SIG-M5 treated with dmso at 0.1 percent for 504 hours (cell line): ENCODE data around the gene DBX2.
"Not testable (repeated sequence)": the region's sequence is repeated elsewhere in the genome, so short reads cannot be mapped to it uniquely, and the experiment has no call there.

Source experiments
- DNase-seq: peaks from one replicate; lab custom pipeline; 2025; ENCODE audit not compliant: unreplicated experiment; lab: John Stamatoyannopoulos, UW

Gene DBX2

DNA sequence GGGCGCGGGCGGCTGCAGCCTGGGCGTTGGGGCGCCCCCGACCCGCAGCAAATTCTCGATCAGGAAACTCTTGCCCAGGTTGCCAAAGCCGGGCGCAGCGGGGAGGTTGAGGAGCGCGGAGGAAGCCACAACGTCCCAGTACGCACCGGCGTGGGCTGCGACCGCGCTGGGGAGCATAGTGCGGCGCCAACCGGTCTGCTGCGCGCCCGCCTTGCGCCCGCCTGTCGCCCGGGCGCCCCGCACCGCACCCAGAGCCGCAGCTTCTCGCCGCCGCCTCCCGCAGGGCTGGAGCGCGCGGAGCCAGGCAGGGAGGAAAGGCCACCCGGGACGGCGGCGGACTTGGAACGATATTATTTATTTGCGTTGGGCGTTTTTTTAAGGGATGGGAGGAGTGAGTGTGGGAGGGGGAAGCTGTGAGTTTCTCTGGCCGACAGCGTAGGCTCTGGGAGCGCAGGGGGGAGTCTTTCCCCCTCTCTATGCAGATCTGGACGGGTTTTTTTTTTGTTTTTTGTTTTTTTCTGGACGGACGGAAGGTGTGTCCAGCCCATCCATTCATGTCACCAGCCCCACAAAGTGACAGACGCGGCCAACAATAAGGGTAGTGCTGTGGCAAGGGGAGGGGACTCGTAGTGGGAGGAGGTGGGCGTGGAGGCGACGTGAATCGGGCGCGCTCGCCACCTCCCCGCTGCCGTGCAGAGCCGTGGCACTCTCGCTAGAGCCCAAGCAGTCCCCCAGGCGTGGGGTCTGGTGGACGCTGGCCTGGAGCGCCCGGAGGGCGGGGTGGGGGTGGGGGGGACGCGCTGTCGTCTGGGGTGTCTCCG is at the start of gene DBX2:
TSS of gene DBX2 (minus strand) at position 349 of the 821 bp plus-strand sequence. CDS start at position 177, 172 bp downstream.
- DNase-seq: no peak

DNA sequence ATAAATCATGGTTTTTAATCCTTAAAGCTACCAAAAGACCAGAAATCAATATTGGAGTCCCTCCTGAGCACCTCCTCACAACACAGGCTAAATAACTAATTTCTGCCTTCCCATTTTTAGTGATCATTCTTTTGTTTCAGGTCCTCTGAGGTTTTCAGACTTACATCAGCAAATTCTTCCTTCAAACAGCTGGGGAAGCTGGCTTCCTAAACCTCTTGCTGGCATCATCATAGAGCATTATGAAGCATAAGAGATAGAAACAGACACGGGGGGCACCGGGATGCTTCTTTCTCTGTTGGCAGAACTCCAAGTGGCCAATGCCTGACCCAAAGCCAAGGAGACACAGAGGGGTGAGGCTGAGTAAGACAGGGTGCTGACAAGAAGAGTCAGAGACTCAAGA is 47.9 kb upstream of the DBX2 start:
- no peak for DNase-seq

DNA sequence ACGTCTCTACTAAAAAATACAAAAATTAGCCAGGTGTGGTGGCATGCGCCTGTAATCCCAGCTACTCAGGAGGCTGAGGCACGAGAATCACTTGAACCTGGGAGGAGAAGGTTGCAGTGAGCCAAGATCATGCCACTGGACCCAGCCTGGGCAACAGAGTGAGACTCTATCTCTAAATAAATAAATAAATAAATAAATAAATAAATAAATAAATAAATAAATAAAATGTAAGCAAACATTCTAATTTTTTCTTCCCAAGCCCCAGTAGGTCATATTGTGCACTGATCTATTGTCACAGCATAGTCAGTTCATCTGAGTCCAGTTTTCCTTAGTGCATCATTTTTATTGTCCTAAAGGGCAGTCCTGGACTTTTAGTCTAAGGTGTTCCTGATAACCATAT is 44.5 kb upstream of the DBX2 start:
- not testable (repeated sequence) for DNase-seq

DNA sequence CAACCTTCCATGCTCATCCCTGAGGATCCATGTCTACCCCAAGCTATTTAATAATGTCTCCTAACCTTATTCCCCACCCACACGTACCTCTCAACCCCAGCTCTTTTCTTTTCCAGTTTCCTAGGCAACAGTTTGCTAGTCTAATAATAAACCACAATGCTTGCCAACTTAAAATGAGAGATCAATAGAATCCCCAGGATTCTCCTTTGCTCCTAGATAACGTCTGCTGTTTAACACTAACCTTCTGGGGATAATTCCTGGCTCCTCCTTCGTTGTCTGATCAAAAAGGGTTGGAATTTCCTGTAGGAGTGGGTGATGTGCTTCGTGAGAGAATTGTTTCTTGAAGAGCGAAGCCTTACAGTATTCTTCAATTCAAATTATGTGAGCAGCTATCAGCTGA is 42.2 kb upstream of the DBX2 start:
- DNase-seq: no peak

DNA sequence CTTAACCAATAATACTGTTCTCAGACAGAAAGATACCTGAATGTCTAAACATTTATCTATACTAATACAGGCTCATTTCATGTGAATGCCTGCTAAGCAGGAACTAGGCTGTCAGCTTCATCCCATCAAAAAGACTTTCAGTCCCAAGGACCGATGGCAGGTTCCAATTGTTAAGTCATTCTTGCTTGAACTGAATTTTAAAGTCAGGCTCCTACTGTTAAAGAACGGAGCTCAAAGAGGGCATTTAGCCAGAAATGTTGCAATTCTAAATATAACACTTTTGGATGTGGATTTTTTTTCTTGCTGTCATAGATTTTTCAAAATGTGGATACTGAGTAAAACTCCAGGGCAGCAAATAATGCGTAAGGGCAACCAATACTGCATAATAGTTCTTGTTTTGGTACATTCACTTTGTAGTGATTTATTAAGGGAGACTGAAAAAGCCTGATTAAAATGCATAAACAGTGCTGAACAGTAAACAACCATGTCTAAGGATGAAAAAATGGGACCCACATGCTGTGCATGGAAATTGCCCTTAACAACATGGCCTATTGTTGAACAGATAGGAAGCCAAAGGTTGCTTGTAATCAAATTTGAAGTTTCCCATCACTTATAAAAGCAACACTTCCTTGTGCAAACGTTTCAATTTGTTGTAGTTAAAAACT is 38.6 kb upstream of the DBX2 start:
- DNase-seq: no peak

DNA sequence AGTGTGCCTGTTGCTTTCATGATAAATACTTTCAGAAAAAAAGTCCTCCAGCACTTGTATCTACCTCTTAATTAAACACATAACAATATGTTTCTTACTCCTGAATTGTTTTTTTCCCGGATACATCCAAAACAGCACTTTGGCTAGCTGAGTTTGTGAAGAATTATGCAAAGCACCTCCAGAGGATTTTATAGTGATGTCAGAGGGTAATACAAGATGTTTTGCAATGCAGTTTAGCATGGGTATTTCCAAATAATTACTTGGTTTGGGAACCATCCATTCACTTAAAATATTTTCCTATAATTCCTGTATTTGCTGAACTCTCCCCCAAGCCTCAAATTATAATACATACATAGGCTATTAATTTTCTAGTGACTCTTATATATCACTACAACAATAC is 37.7 kb upstream of the DBX2 start:
- DNase-seq: no peak

DNA sequence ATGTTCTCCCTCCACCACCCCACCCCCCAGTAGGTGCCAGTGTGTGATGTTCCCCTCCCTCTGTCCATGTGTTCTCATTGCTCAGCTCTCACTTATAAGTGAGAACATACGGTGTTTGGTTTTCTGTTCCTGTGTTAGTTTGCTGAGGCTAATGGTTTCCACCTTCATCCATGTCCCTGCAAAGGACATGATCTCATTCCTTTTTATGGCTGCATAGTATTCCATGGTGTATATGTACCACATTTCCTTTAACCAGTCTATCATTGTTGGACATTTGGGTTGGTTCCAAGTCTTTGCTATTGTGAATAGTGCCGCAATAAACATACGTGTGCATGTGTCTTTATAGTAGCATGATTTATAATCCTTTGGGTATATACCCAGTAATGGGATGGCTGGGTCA is 33.3 kb upstream of the DBX2 start:
- not testable (repeated sequence) for DNase-seq

DNA sequence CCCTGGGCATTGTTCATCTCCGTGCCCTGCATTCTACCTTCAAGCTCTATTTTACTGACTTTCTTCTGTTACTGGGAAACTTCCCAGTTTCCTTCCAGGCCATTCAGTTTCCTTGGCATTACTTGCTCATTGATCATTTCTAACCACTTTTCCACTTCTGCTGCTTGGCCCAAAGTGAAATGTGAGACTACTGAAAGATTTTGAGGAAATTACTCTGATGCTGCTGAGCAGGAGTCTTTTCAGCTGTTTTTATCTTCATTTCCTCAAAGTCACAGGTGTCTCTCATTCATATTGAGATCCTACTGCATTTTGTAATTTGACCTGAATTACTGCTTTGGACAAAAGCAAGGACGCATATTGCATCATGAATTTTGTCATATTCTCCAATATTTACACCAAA is 26.4 kb upstream of the DBX2 start:
- DNase-seq: no peak

DNA sequence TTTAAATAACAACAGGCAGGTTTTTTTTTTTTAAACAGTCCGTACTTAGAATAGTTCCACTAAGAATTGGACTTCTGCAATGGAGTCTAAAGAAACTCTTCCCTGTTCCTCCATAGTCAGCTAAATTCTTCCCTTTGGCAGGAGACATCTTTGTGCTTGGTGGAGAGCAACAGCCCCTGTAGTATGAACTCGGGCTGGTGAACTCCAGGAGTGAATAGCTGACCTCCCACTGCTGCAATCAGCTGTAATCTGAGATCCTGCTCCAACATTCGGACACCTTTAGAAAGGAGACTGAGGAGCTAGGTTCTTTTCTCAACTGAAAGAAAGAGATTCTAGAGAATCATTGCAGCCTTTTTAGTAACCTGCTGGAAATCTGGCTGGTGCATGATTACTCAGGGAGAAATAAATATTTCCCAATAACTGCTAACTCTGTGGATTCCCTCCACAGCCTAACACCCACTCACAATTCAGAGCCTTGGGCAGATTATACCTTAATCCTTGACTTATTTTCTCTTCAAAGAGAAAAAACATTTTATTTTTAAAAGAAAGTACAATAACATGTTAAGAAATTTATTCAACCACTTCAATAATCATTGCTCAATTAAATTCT is 25.6 kb upstream of the DBX2 start:
- DNase-seq: no peak

DNA sequence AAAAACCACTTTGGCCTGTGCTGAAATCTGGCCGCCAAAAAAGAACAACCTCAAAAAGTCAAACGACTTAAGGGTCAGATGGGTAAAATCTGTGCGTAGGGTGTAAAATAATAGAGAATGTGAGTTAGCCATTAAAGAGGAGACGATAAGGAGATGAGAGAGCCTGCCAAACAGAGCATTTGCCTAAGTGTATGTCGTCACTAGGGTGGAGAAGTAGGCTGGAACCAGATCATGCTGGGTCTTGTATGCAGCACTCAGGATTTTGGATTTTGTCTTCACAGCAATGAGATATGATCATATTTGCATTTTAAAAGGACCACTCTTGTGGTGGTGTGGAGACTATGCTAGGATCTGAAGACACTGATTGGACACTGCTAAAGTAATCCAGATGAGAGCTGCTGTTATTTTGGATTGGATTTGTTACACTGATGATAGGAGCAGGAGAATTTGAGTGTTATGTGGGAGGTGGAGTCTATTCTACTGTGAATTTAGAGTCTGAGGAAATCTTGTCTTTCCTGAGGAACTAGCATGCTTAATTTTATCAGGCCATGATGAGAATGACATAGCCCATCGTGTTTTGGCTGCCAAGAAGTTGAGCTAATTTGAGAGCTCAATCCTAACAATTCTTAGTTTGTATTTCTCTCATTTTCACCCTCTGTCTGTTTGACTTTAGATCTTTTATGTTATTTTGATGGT is 24.8 kb upstream of the DBX2 start:
- DNase-seq: no peak

DNA sequence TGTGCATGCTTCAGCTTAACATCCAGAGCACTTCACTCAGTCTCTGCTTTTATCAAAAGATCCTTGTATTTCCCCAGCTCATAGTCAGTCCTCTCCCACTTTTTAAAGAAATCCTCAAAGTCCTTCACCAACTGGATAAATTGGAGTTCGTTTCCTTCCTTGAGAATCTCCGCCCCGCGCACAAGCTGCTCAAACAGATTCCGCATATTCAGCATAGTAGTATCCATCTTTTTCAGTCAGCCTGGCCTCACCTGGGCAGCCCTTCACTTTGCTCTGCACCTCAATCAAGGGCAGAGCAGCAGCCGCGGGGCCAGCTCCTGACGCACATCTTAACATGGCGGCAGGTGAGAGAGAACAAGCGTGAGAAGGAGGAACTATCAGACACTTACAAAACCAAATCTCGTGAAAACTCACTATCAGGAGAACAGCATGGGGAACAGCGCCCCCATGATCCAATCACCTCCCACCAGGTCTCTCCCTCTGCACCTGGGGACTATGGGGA is 14.3 kb upstream of the DBX2 start:
- DNase-seq: no peak

DNA sequence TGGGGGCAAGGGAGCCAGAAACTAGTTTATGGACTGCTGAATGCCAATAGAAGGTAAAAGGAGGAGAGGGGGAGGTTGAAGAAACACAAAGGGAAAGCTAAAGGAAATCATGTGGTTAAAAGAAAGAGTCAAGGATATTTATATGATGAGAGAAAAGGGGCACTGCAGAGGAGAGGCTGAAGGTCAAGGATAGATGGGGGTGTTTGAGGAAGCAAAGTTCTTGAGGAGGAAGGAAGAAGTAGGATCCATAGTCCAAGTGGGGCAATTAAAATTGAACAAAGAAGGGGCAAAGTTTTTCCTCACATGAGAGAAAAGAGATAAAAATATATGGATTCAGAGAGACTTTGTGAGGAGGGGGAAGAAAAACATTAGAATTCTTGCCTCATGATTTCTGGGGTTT is 10.1 kb upstream of the DBX2 start:
- DNase-seq: no peak

DNA sequence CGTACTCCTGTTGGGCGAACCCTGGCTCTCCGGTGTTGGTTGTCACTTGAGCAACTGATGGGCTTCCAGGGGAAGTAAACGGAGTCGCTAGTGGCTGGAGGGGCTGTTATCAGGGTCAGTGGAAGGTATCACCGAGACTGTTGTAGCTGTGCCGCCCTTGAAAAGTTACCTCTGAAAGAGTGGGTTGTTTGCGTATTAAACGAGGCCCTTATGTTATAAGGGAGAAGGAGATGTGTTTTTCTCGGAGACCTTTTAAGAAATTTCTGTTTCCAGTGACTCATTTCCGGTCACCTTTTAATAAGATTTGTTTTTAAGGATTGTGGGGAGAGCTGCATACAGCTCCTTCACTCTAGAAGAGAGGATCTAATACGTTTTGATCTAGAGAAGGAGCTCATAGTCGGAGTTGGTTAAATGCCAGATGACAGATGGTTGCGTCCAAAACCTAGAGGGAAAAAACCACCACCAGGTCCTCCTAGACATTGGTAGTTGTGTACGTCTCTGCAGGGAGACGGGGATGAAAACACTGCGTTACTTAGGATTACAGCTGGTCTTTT is 750 bp upstream of the DBX2 start:
- DNase-seq: no peak

DNA sequence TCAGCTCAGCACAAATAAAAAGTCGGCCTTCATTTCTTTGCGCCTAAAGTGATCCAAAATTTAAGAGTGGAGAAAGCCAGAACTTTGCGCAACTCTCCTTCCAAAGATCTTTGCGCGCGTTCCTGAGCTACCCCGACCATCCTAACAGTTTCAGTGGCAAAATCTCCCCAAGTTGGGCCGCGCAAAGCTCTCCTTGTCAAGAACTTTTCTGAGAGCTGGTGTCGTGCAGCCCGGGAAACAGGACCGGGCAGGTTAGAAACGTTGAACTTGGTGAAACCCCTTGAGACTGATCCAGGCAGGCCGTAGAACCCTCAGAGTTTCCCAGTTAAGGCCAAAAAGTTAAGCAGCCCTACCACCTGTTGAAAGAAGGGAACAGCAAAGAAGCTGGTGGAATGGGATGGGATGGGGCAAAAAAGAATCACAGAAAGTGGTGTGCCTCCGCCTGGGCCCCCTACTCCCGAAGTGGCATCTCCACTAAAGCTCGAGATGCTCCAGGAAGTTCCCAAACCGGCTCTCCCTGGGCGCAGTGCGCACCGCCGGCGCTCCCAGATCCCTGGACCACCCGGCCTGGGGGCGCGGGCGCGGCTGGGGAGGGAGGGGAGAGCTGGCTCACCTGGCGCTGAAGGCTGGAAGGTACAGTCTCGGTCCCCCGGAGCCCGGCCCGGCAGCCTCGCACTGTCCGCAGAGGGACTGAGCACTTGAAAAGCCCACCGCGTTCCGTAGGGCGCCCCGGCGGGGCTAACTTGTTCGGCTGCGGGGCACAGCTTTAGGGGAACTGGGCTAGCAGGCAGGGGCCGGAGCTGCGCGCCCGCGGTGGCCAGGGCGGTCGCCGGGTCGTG is 768 bp downstream of the DBX2 start:
- DNase-seq: no peak

DNA sequence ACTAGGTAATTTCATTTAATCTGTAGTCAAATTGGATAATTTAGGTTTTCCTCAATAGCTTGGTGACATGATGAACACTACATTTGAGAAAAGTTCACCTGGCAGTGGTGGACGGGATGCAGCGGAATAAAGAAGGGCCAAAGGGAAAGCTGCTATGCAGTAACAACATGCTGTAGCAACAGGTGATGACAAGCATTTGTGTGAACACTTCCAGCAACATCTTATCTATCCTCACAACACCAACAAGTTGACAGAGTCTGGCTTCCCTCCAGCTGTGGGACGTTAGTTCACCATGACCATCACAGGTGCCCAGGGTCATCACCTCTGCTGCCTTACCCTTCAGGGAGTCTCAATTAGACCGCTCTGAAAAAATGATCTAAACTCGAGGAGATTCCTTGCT is 8.3 kb downstream of the DBX2 start:
- no peak for DNase-seq

DNA sequence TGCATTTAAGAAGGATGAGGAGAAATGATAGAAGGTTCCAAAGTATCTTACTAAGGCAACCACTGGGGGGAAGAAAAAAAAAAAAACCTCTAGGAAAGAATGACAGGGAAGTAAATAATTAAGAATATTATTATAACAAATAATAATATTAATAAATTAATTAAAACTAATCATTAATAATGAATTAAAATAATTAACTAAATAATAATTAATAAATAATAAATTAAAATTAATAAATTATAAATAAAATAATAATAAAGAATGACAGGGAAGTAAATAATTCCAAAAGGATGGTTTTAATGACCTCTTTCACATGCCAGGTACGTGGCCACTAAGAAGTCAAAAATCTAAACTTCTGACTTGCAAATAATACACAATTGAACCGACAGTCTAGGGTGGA is 9.9 kb downstream of the DBX2 start:
- no peak for DNase-seq

DNA sequence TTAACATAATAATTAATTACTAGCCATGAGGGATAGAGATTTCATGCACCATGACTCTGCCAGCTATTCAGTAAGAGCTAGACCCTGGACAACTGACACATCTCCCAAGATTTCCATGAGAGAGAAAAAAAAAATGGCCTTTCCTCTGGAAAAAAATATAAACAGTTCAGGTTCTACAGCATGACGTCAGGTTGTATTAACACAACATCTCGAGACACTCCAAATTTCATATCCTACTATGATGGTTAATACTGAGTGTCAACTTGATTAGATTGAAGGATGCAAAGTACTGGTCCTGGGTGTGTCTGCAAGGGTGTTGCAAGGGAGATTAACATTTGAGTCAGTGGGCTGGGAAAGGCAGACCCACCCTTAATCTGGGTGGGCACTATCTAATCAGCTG is 11.1 kb downstream of the DBX2 start:
- no peak for DNase-seq

DNA sequence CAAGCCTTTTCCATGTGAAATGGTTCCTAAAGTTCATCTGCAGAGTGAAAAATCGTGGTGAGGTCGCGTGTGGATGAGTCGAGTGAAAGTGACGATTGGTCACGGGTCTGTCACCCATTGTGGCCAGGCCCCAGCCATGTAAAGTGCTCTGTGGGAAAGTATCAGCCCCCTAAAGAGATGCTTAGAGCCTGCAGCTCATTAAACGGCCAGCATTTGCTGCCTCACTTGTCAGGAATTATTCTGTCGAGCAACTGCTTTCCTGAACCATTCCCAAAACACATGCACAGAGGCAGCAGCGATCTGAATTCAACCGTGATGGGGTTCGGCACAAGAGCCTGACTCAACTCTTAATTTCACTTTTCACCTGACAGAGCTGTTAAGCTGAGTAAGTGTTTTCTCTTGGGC is 16.0 kb downstream of the DBX2 start:
- DNase-seq: no peak

DNA sequence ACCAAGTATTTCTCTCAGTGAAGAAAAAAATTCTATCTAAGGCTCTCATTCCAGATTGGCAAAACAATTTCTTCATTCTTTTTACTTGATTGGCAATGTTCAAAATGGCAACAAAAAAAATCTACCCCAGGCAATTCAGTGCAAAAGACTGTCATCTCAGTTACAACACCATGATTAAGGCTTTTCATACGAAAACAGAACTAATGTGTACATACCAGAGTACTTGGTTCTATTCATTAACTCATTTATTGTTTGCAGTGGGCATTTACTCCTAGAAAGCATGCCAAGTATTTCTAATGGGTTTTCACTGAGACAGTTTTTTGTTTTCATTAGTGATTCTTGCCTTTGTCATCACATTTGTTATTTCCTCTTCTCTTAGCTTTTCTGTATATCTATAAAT is 33.0 kb downstream of the DBX2 start:
- DNase-seq: no peak

DNA sequence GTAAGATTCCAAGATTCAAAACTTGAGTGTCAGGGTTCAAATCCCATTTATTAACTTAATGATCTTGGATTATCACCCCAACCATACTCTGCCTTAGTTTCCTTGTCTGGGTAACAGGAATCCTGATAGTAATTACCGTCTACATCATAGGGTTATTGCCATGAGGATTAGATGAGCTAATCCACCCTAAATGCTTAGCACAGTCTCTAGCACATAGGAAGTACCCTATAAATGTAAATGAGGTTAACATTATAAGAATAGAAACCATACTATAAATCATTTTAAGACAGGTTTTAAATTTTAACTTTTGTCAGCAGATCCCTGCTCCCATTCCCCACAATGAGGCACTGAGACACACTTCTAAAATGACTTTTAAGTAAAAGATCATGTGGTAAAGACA is 36.5 kb downstream of the DBX2 start:
- DNase-seq: no peak
